ENCODE data around the gene ITIH1. TPM values are rescaled to one million over a fixed set of nuclear protein-coding genes. Genes with fewer than 3 reads are reported as not detected.

The ITIH1 gene
- total and polyA plus RNA-seq, 2 donors (not counting 3 experiments of a cell fraction or from before 2014, with no cell fraction given): not detected

DNA sequence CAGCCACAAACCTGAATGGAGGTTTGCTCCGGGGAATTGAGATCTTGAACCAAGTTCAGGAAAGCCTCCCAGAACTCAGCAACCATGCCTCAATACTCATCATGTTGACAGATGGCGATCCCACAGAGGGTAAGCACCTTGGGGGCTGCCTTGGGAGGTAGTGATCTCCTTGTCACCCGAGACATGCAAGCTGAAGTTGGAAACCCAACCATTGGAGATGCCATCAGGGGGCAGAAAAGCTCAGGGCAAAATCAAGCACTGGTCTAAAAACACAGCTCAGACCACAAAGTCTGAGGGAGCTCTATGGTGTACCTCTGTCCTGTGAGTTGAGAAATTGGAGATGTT, 5.8 kb downstream of the ITIH1 start:
- ChIA-PET CTCF (interaction anchor here (0.9 to 1.4 kb wide), 3 partner anchors 9 to 331 kb away, joined by 3 to 4 read pairs (median 3); no protein-coding TSS in a partner anchor), POLR2A (no interaction called here)
- H3K79me2 ChIP-seq (ENCODE audit: control insufficient read depth, insufficient read depth, low read length): no peaks in the 10 kb centered on the region
- TF ChIP-seq POLR2AphosphoS5 (IDR thresholded peaks at IDR 0.05; ENCODE audit: insufficient read depth, low read depth, low read length): no peak
- TF ChIP-seq, protein P1, sequence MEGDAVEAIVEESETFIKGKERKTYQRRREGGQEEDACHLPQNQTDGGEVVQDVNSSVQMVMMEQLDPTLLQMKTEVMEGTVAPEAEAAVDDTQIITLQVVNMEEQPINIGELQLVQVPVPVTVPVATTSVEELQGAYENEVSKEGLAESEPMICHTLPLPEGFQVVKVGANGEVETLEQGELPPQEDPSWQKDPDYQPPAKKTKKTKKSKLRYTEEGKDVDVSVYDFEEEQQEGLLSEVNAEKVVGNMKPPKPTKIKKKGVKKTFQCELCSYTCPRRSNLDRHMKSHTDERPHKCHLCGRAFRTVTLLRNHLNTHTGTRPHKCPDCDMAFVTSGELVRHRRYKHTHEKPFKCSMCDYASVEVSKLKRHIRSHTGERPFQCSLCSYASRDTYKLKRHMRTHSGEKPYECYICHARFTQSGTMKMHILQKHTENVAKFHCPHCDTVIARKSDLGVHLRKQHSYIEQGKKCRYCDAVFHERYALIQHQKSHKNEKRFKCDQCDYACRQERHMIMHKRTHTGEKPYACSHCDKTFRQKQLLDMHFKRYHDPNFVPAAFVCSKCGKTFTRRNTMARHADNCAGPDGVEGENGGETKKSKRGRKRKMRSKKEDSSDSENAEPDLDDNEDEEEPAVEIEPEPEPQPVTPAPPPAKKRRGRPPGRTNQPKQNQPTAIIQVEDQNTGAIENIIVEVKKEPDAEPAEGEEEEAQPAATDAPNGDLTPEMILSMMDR (IDR thresholded peaks at IDR 0.05; ENCODE audit: extremely low read depth in 1 of 2, insufficient read depth in 1 of 2, low read depth in 1 of 2, low read length in 2 of 2): no peak
- no peak for TF ChIP-seq GATA2 (IDR thresholded peaks at IDR 0.05; ENCODE audit: insufficient read depth, insufficient read length, low read depth, low read length)
- no peak for TF ChIP-seq FOS (IDR thresholded peaks at IDR 0.05; ENCODE audit: borderline replicate concordance, insufficient read depth, low read length)
- TF ChIP-seq EZH2 (IDR thresholded peaks at IDR 0.05; ENCODE audit: borderline replicate concordance, low read depth, low read length, severe bottlenecking): no peak
- no peak for TF ChIP-seq MYC (IDR thresholded peaks at IDR 0.05; ENCODE audit: low read depth, low read length)
- TF ChIP-seq, protein P2, sequence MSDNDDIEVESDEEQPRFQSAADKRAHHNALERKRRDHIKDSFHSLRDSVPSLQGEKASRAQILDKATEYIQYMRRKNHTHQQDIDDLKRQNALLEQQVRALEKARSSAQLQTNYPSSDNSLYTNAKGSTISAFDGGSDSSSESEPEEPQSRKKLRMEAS (IDR thresholded peaks at IDR 0.05; ENCODE audit: insufficient read depth, insufficient read length): no peak
- TF ChIP-seq JUN (IDR thresholded peaks at IDR 0.05; ENCODE audit: borderline replicate concordance, insufficient read depth, insufficient read length, low read depth): no peak
- no peaks in the 10 kb centered on the region for H3K36me3 ChIP-seq (ENCODE audit: control insufficient read depth in 2 of 2, extremely low read depth in 1 of 2, insufficient read depth in 2 of 2, low read length in 2 of 2)
- dilution Hi-C loops (cut with MboI; ENCODE audit: extremely low pct_ligation_motif_present, low sequenced_read_pairs) (no loop called here), intact Hi-C loops (cut with micrococcal nuclease) (no loop called here)
- no peak overlapping the region for H2AFZ ChIP-seq (ENCODE audit: low read depth, low read length)
- no peak for FAIRE-seq
- H3K27me3 ChIP-seq (ENCODE audit: control insufficient read depth in 2 of 2, insufficient read depth in 2 of 2, low read length in 2 of 2): peaks cover 0 to 13% of the 10 kb centered on the region in 2 experiments
- no peak overlapping the region for H3K4me3 ChIP-seq (replicated peaks in 1 of 3; ENCODE audit: insufficient read depth in 1 of 3, low read depth in 1 of 3, low read length in 3 of 3)
- H3K9ac ChIP-seq (replicated peaks; ENCODE audit: extremely low read depth, insufficient read depth, low read length): no peak overlapping the region
- no peak overlapping the region for H3K4me2 ChIP-seq (ENCODE audit: insufficient read depth, low read length)
- no peaks in the 10 kb centered on the region for H3K9me3 ChIP-seq (replicated peaks; ENCODE audit: control insufficient read depth, insufficient read depth, low read length)
- DNase-seq (ENCODE audit: low read depth, low spot score): no peak
- BruUV-seq (replicated peaks): no TSS peak
- H3K27ac ChIP-seq (ENCODE audit: insufficient read depth, low read depth, low read length): no peak overlapping the region
- no peaks in the 10 kb centered on the region for H3K9me1 ChIP-seq (replicated peaks; ENCODE audit: control insufficient read depth, extremely low read depth, insufficient read depth, low read length)
- no peaks in the 10 kb centered on the region for H3K4me1 ChIP-seq (ENCODE audit: control insufficient read depth, extremely low read depth, insufficient read depth, low read length)
- no peaks in the 10 kb centered on the region for H4K20me1 ChIP-seq (replicated peaks; ENCODE audit: control insufficient read depth, extremely low read depth, insufficient read depth, low read length)

Data from endothelial cell of umbilical vein (primary cell).